Hematopoietic multipotent progenitor cell treated with erythropoietin and hydrocortisone succinate and interleukin-3 and kit ligand, for 15 days (in vitro differentiated cells): ENCODE measurements around the gene TNFAIP8.

ENCODE experiments used
- DNase-seq: peaks from one replicate; pipeline ENCODE4 v3.0.0-alpha.2; 2015; ENCODE audit warnings: low spot score

TNFAIP8 gene

DNA sequence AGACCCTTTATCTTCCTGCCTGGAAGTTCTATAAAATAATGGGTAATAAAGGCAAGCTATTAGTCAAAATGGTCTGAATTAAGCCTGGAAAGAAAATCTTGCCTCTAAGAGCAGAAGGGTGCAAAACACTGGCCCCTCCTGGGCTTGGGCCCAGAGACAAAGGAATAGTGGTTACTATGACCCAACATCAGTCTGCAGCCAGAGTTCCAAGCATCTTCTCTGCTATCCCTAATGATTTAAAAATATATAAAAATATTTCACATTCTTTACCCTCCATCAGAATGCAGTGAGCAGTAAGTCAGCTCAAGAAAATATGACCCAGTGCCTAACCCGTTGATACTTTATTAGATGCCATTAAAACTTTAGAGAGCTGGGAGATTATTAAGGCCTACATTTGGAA is 14.7 kb downstream of the TNFAIP8 start:
- no peak for DNase-seq

DNA sequence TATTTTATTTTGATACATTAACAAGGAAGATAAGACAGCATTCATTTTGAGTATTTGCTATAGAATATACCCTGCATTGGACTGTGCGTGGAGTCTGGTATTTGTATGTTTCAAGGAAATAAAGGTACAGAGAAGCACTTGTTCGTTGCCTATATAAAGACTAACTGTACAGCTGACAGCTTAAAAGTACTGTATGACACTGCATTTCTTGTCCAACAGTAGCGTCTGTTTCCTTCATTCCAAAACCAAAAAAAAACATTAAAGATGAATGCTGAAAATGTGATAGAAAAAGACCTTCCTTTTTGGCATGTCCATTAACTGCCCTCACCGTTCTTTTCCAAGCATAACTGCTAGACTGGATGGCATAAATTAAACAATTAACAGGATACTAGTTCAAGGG is 15.3 kb downstream of the TNFAIP8 start:
- no peak for DNase-seq

DNA sequence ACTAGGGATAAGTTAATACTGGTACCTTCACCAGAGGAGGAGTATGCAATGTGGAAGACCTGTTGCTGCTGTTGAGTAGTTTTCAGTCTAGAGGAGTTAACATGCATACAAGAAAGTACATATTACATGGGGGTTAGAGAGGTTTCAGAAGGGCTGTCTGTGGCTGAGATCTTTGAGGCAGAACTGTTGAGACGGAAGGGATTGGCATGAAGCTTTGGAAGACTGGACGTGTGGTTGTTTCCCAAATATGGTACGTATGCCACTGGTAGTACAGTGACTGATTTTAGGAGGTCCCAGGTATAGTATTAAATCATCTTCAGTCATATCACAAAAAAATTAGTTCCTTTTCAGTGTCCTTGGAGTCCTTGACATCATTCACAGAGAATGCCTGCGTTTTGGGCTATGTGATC is 17.6 kb downstream of the TNFAIP8 start:
- no peak for DNase-seq

DNA sequence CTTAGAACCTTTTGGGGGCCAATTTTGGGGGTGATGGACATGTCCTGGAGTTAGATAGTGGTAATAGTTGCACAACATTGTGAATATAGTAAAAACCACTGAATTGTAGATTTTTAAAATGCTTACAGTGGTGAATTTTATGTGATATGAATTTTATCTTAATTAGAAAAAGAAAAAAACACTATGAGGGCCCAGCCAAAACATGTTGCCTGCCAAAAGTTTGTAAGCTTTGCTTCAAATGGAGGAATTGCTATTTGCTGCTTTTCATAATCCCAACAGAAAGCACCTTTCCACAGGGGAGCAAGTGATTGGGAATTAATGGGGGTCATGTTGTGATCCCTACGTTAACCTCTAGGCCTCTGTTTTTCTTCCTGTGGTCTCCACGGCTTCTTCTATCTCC is 19.1 kb downstream of the TNFAIP8 start:
- DNase-seq = no peak

DNA sequence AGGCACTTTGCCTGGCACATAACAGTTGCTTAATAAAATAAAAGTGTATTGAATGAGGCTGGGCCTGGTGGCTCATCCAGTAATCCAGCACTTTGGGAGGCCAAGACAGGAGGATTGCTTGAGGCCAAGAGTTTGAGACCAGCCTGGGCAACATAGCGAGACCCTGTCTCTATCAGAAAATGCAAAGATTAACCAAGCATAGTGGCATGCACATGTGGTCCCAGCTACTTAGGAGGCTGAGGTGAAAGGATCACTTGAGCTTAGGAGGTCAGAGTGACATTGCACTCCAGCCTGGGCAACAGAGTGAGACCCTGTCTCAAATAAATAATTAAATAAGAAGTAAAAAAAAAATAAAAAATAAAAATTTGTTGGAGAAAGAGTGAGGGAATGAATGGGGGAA is 21.2 kb downstream of the TNFAIP8 start:
- DNase-seq = no peak

DNA sequence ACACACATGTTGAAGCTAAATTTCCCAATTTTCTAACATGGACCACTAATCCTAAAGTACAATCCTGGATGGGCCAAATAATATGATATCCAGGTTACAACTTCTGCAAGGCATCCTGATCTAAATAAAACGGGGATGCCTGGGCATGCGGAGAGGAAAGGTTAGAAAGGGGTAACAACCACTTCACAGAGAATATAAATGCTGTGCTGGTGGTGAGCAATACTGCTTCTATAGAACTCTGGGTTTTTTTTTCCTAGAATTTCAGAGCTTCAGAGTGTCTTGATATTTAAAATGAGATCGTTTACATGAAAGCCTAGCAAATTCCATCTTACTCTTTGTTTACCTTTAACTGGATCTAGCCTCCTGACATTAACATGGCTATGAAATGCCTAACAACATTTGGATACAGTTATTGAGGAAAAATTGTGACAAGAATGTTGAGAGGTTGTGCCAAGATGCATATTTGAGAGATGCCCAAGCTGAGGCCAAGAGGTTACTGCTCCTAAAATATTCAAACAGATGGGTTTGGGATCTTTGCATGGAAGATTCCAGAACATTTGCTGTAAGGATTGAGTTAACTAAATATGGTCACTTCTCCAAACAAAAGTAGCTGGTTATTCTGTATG is 22.4 kb downstream of the TNFAIP8 start:
- no peak for DNase-seq

DNA sequence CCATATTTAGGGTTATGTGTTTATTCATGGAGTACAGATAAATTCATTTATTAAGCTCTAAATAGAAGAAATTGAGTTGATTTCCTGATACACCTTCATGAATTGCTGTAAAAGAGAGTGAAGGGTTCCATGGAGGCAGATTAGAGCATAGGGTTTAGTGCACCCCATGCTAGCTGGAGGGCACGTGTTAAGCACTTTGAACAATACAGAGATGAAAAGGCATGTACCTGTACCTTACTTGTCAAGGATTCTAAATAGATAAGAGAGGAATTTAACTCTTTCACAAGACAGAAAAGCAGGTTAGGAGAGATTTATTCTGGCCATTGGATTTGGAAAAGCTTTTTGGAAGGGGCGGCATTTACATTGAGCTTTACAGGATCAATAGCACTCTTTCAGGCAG is 23.3 kb downstream of the TNFAIP8 start:
- no peak for DNase-seq

DNA sequence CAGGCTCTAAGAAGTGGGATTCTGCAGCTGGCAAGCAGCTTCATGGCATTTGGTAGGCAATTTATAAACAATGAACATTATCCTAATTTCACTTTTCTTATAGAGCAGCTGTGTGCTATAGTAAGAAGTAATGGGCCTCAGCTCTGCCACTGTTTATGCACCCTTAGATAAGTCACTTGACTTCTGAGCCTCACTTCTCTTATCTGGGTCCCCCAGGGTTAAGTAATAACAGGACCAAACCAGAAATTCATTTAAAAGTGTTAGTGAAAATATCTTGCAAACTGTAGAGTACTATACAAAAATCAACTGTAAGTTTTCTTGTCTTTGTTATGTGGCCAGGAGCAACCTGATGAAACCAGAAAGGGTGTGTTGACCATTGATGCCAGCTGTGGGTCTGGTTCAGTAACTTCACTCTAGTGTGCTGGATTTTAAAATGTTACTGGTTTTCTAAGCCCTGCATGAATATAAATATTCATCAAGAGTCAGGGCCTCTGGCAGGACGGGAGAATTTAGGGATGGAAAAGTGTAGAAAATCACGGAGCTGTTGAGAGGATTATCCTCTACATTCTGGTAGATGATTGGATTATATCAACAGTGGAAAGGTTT is 24.2 kb downstream of the TNFAIP8 start:
- DNase-seq = peak; percentile 82

DNA sequence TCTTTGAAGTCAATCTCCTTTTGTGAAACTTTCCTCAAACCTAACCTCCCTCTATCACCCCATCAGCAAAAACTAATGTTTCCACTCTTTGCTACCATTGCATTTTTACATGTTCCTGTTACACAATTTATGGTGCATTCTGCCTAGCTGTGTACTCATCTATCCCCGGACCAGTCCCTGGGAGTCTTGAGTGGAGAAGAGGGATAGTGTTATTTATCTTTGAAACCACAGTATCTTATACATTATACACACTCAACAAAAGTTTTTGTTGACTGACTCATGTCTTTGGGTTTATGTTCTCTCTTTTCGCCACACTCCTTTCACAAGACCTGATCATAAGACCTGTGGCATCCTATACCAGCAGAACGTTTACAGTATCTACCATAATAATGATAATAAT is 26.4 kb downstream of the TNFAIP8 start:
- no peak for DNase-seq

DNA sequence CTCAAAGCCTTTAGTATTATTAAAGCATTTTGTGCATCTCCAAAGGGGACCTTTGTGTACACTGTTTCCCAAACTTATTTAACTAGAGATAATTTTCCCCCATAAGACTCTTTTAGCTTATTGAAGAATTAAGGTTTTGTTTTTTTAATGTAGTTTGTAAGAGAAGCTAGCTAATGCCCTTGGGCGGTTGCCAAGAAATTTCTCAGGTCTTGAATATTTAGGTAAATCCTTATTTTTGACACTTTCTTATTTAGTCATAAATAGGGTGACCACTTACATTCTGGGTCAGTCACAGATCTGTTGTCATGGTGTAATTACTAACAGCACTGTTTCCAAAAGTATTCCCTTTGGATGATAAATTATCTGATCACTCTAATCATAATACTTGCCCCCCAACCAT is 27.2 kb downstream of the TNFAIP8 start:
- DNase-seq = peak; percentile 36

DNA sequence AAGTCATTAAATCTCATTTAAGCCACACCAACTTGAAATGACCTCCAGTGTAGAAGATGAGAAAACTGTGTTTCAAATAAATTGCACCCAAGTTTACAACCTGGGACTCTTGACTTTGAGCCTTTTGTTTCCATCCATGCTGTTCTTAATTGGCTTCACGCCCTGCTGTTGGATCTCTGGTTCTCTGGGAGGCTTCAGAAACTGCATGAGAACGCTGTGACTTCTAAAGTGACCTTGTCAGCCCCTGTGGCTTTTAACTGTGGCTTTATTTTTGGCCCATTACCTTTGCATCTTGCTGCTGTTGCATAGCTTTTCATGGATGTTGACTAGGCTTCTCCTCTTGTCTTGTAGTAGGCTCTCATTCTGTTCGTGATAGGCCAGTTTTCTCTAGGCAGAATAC is 29.3 kb downstream of the TNFAIP8 start:
- DNase-seq = no peak

DNA sequence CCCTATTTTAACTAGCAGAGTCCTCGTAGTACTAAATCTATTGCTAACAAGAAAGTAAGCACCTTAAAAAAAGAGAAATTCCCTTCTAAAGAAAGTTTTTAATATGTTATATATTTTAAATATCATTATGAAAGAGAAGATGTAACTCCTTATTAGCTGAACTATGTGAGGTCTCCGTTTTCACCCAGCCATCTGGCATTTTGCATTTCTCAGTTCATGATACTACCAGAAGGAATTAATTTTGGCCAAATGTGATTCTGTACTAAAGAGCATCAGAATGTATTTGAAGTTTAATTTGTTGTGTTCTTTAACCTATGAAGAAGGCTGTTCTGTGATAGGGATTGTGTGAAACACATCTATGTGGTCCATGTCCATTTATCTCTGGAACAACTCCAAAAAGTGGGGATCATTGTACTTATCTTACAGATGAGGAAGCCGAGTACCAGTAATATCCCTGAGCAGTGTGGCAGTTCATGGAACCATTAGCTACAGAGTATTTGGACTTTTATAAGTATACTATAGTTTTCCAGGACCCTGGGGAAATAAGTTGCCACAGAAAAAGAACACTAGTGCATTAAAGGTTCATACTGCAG is 29.8 kb downstream of the TNFAIP8 start:
- DNase-seq = peak; percentile 34

DNA sequence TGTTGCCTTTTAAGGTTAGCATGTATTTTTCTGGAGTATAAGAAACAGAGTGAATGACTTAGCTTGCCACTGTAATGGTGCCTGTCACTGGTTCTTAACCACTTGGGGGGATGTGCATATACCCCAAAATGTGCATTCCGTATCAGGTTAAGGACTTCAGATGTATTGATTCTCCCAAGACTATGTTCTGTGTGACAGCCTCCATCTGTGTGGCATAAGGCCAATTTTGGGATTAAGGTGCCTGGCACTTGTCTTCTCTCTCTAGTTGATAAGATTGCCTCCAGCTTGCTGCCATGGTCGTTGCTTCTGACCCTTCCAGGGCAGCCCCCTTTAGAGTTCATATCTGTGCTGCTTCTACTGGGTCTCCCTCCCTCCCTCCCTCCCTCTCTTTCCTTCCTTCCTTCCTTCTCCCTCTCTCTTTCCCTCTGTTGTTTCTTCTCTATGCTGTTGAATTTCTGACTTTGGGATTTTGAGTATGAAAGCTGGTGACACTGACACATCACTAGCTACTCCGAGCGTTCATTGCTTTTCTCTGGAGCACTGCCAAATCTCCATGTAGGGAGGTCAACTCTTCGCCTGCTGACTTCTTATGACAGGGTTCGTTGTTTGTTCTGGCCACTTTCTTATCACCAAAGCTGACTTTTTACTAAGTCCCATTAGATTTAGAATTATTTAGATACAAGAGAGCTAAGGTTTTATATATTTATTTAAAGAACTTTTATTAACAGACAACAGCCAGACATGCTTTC is 31.0 kb downstream of the TNFAIP8 start:
- peak; percentile 72 for DNase-seq

DNA sequence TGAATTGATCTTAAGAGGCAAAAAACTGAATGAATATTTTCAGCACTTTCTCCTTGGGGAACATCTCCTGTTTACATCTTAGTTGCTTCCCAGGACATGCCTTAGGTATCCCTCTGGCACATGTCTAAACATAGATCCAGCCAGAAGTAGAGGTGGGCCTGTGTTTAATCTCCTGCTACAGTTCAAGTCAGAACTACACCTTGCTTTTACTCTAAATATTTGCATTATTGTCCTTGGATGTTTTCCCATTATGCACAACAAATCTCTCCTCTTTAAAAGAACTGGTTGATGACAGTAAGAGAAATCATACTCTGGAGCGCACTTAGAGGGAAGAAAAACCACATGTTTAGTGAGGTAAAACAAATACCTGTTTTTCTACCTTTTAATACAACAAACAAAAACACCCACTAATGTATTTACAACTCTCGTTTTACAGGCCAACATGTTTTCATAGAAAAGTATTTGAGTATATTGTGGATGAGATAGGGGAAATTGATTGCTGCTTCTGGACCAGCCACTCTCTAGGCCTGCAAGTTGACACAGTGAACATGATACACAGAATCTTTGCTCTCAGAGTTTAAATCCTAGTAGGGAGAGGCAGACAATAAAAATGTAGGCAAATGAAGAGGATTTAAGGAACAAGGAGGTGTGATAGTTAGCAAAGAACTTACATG is 32.3 kb downstream of the TNFAIP8 start:
- no peak for DNase-seq

DNA sequence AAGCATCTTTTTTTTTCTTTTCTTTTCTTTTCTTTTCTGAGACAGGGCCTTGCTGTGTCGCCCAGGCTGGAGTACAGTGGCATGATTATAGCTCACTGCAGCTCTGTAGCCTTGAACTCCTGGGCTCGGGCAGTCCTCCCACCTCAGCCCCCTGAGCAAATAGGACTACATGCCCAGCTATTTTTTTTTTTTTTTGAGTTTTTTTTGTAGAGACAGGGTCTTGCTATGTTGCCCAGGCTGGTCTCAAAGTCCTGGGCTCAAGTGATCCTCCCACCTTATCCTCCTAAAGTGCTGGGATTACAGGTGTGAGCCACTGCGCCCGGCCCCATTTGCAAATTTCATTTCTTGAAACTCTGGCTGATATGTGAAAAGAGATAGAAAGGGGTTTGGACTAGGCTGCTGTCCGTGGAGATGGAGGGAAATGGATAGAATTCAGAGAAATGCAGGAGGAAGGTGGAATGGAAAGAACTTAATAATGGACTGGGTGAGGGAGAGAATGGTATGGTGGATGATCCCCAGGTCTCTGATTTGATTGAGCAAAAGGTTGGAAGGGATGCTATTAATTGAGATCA is 32.9 kb downstream of the TNFAIP8 start:
- no peak for DNase-seq

DNA sequence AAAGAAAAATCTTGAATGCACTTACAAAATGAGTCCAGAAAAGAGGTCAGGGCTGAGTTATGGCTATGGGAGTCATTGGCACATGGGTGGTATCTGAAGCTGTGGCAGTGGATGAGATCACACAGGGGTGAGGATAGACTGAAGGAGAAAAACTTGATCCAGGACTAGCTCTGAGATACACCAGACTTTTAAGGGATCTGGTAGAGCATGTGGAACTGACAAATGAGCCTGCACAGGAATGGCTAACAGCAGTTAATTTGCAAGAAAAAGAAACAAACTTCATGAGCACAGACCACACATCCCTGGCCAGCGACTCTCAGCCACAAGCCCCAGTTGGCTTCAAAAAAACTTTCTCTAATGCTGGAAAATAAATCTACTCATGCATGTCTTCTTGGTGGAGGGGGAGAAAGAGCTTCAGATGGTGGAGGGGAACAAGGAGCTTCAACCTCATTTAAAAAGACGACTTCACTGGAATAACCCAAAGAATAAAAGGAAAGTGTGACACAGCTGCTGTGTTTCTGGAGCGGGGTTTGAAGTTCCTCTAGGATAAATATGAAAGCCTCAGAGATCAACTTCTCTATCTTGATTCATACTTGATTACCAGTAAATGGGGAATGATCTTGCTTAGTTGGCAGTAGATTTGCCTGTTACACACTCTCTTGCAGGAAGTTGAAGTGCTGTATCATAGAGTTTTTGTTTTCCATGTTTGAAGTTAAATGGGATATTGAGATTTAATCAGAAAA is 33.6 kb downstream of the TNFAIP8 start:
- no peak for DNase-seq

DNA sequence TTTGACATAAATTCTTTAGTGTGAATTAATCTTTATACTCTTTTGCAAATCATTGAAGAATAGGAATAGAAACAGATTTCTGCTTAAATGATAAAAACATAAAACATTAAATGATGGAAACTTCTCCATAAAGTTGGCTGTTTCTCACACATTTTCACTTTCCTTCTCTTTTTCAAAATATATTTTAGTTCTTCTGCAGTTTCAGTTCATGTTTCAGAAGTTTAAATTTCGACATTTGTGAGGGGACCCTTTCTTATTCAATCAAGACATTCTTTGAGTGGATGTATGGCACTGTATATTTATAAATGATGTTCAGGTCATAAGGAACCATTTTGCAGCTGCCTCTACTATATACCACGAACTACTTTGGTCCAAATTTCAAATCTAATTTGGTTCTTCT is 34.6 kb downstream of the TNFAIP8 start:
- DNase-seq = no peak

DNA sequence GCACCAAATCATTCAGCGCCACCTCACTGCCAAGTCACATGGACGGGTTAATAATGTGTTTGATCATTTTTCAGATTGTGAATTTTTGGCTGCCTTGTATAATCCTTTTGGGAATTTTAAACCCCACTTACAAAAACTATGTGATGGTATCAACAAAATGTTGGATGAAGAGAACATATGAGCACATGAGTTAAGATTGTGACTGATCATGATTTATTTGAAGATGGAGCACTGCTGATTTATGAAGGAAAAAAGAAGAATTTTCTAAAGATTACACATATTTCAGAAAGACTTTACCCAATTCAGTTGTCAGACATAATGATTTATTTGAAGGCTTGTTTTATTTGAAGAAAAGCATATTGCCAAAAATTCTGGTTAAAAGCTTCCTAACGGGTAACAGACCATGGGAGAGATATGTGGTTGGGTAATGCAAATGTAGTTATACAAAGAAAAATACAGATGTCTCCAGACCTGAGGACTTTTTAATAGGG is 37.4 kb downstream of the TNFAIP8 start:
- no peak for DNase-seq

DNA sequence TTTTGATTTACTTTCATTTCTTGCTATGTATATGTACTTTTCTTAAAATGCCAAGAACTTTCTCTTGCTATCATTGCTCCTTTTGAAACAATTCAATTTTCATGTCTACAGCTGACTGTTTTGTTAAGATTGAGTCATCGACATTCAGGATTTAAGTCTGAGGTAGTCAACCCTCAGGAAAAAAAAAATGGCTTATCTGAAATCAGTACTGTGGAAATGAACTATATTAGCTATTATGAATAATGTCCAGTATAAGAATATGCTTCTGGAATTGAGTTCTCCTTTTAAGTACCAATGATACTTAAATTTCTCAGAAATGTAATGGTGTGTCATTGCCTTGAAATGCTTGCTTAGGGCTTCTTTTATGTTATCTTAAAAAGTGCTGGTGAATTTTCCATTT is 37.9 kb downstream of the TNFAIP8 start:
- DNase-seq = no peak

DNA sequence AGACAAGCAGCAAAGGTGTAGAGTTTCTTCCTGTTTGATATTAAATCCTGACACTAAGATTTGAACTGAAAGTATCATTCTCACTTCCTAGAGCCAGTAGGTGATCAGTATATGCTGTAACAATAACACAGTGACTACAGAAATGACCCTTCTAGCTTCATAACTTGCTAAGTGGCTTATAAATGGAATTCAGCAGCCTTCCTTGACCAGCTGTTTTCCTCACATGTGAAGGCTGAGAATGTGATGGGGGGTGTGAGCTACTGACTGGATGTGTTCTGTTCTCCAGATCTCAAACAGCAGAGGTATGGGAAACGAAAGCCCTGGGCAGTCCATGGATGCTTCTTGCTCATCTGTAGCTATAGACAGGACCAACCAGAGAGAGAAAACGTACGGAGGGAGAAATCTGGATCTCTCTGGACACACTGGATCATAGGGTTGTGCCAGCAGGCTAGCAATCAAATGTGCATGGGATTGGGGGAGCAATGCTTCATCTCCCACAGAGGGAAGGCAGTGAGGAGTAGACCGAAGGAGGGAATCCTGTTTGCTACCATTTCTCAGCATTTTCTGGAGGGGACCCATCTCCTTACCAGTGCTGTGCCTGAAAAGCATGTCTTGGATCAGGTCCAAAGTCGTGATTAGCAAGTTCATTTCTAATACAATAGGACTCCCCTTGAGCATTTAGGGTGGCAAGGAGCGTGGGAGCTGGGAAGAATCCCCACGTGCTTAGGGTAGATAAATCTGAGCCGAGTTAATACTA is 39.4 kb downstream of the TNFAIP8 start:
- DNase-seq = no peak
